GM18519 (cell line): ENCODE results near the gene HNRNPM.

Experiments used
- ATAC-seq: cut with Tn5 transposase; IDR thresholded peaks from one replicate; pipeline ENCODE4 v1.9.1; 2021; ENCODE audit warnings: mild to moderate bottlenecking, moderate library complexity; ENCODE audit not compliant: unreplicated experiment, low FRiP score

The HNRNPM gene

GRCh38 chr19:8459095-8459494, 14.3 kb downstream of the HNRNPM start:
- ATAC-seq, result no peak

- no peak for ATAC-seq
Measured at GRCh38 chr19:8459520-8460270, 14.9 kb downstream of the HNRNPM start.

GRCh38 chr19:8460516-8461298, 15.9 kb downstream of the HNRNPM start:
- no peak for ATAC-seq

- ATAC-seq, result no peak
Measured at GRCh38 chr19:8461376-8461775, 16.6 kb downstream of the HNRNPM start.

GRCh38 chr19:8461891-8462290, 17.1 kb downstream of the HNRNPM start:
- no peak for ATAC-seq

- no peak for ATAC-seq
Measured at GRCh38 chr19:8462571-8462970, 17.8 kb downstream of the HNRNPM start.

- no peak for ATAC-seq
Measured at GRCh38 chr19:8463365-8463764, 18.6 kb downstream of the HNRNPM start.

GRCh38 chr19:8466018-8466417, 21.2 kb downstream of the HNRNPM start:
- no peak for ATAC-seq

GRCh38 chr19:8468124-8468523, 23.3 kb downstream of the HNRNPM start:
- ATAC-seq, result no peak

- ATAC-seq, result no peak
Measured at GRCh38 chr19:8468761-8469373, 24.1 kb downstream of the HNRNPM start.

GRCh38 chr19:8469613-8470368, 25.0 kb downstream of the HNRNPM start:
- ATAC-seq, result no peak

- no peak for ATAC-seq
Measured at GRCh38 chr19:8473648-8474476, 29.1 kb downstream of the HNRNPM start.

GRCh38 chr19:8475005-8475404, 30.2 kb downstream of the HNRNPM start:
- no peak for ATAC-seq

GRCh38 chr19:8476524-8476923, 31.7 kb downstream of the HNRNPM start:
- ATAC-seq, result no peak

- no peak for ATAC-seq
Measured at GRCh38 chr19:8477889-8478288, 33.1 kb downstream of the HNRNPM start.

- ATAC-seq, result no peak
Measured at GRCh38 chr19:8478598-8478997, 33.8 kb downstream of the HNRNPM start.

- ATAC-seq, result no peak
Measured at GRCh38 chr19:8481201-8481600, 36.4 kb downstream of the HNRNPM start.

GRCh38 chr19:8481616-8482015, 36.8 kb downstream of the HNRNPM start:
- no peak for ATAC-seq

- ATAC-seq, result no peak
Measured at GRCh38 chr19:8482696-8483095, 37.9 kb downstream of the HNRNPM start.

GRCh38 chr19:8483165-8483564, 38.4 kb downstream of the HNRNPM start:
- no peak for ATAC-seq
